ENCODE data around the gene PSMB5. TPM values are rescaled to one million over a fixed set of nuclear protein-coding genes. Genes with fewer than 3 reads are reported as not detected.

The PSMB5 gene
- total and polyA plus RNA-seq, 9 of the 15 experiments (the other 6 are each of a cell fraction or from before 2014, with no cell fraction given) = 198 to 1,870 (median 269) TPM

- TF ChIP-seq ZBTB34 (CRISPR knock-in tag; IDR thresholded peaks at IDR 0.05) (no peak), PURB (CRISPR knock-in tag; IDR thresholded peaks at IDR 0.05; ENCODE audit: low read depth) (no peak), HDAC6 (IDR thresholded peaks at IDR 0.05; ENCODE audit: low read depth, low read length) (no peak), YY1 (IDR thresholded peaks at IDR 0.05; ENCODE audit: borderline replicate concordance in 1 of 3, control insufficient read depth in 1 of 3, extremely low read depth in 1 of 3, insufficient read depth in 3 of 3, insufficient read length in 1 of 3, insufficient replicate concordance in 2 of 3, low read depth in 1 of 3, low read length in 2 of 3) (peak; percentile 81 to 99 (median 92)), ZNF318 (IDR thresholded peaks at IDR 0.05; ENCODE audit: borderline replicate concordance in 1 of 2, low read depth in 1 of 2) (no peak), TCF7 (IDR thresholded peaks at IDR 0.05; ENCODE audit: borderline replicate concordance) (0 out of 2 replicates have a peak, but pooled peaks have one; percentile 45), PHF20 (IDR thresholded peaks at IDR 0.05; ENCODE audit: partially characterized antibody) (peak; percentile 51), L3MBTL2 (IDR thresholded peaks at IDR 0.05) (no peak), CREB1 (IDR thresholded peaks at IDR 0.05) (0 out of 2 replicates have a peak, but pooled peaks have one; percentile 11), CREB1 (CRISPR knock-in tag; IDR thresholded peaks at IDR 0.05) (peak; percentile 18; the same call in 1 of the 2 replicates), ADNP (tag; IDR thresholded peaks at IDR 0.05) (no peak), EZH2 (IDR thresholded peaks at IDR 0.05; ENCODE audit: borderline replicate concordance, low read depth, low read length) (no peak), TAF7 (tag; IDR thresholded peaks at IDR 0.05) (peak; percentile 83), DPF2 (IDR thresholded peaks at IDR 0.05) (peak; percentile 48), POLR2B (IDR thresholded peaks at IDR 0.05; ENCODE audit: low read depth, partially characterized antibody) (peak; percentile 92)
These were observed 36.7 kb upstream of the PSMB5 start (continued) for GRCh38 chr14:23071244-23071920.
